ENCODE data around the gene NEDD4L. TPM values are rescaled to one million over a fixed set of nuclear protein-coding genes. Genes with fewer than 3 reads are reported as not detected.

Gene NEDD4L
- total RNA-seq, 1 donor from 2014 or later, result 93.9 TPM

DNA sequence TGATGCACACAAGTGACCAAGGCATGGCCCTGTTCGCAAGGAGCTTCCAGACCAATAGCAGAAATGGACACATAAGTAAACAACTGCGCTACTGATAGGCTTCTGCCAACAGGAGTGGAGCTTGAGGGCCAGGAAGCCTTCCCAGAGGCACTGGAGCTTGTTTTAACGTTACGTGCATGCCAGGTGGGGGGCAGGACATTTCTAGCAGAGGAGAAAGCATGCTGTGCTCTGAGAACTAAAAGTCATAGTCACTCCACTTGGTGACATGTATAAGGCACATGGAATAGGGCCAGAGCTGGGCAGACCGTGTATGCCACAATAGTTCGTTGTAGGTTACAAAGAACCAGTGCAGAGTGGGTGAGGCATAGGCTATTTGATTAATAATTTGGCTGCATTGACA, 184.2 kb downstream of the NEDD4L start:
- Mint-ChIP-seq H3K4me1 (ENCODE audit: low read depth, unreplicated experiment) (peaks cover 74% of the 10 kb centered on the region), H3K27ac (ENCODE audit: unreplicated experiment) (no peak overlapping the region), H3K36me3 (ENCODE audit: low read depth, unreplicated experiment) (peaks cover 6% of the 10 kb centered on the region), H3K27me3 (ENCODE audit: low read depth, unreplicated experiment) (no peaks in the 10 kb centered on the region), H3K4me3 (ENCODE audit: unreplicated experiment) (no peak overlapping the region), H3K9me3 (ENCODE audit: unreplicated experiment) (no peaks in the 10 kb centered on the region)
- Histone ChIP-seq H2AFZ (ENCODE audit: low read depth, low read length) (no peak overlapping the region), H3K4me2 (ENCODE audit: low read length) (no peak overlapping the region), H3K9ac (ENCODE audit: low read length) (no peak overlapping the region), H3K4me1 (ENCODE audit: insufficient read depth, low read length) (peaks cover 27% of the 10 kb centered on the region), H4K20me1 (ENCODE audit: insufficient read depth, low read length) (peaks cover 85% of the 10 kb centered on the region), H3K9me3 (ENCODE audit: insufficient read depth, low read depth, low read length) (no peaks in the 10 kb centered on the region), H3K4me3 (ENCODE audit: insufficient read depth, low read depth, low read length) (no peak overlapping the region), H3K79me2 (ENCODE audit: insufficient read depth, low read length) (peaks cover 97% of the 10 kb centered on the region), H3K27me3 (ENCODE audit: insufficient read depth, low read length) (no peaks in the 10 kb centered on the region), H3K36me3 (ENCODE audit: insufficient read depth, low read length) (peaks cover 3% of the 10 kb centered on the region), H3K27ac (ENCODE audit: low read depth, low read length) (no peak overlapping the region)
- DNase-seq (ENCODE audit: low read depth) (no peak), FAIRE-seq (no peak)
- TF ChIP-seq EZH2 (IDR thresholded peaks at IDR 0.05; ENCODE audit: insufficient read depth, low read length), result no peak
- TF ChIP-seq CTCF (IDR thresholded peaks at IDR 0.05; ENCODE audit: insufficient read depth, low read depth, low read length), result no peak

DNA sequence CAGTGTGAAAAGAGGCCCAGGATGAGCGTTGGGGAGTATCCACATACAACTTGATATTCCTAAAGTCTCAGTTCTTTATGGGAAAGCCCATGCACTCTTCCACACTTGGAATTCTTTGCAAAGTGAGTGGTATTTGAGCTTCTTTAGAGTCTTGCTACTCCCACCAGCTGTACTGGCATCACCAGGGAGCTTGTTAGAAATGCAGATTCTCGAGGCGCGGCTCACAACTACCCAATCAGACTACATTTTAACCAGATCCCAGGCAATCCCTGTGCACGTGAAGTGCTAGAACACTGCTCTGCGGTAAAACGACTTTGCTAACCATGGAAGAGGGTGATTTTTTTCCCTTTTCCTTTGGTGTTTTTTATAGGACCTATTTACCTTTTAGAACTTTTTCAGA, 184.7 kb downstream of the NEDD4L start:
- H3K9ac ChIP-seq (ENCODE audit: low read length), result no peak overlapping the region
- FAIRE-seq (no peak), DNase-seq (ENCODE audit: low read depth) (no peak)
- H3K4me1 ChIP-seq (ENCODE audit: insufficient read depth, low read length), result peaks cover 22% of the 10 kb centered on the region
- no peaks in the 10 kb centered on the region for H3K27me3 Mint-ChIP-seq (ENCODE audit: low read depth, unreplicated experiment)
- no peak overlapping the region for H2AFZ ChIP-seq (ENCODE audit: low read depth, low read length)
- no peak overlapping the region for H3K4me3 Mint-ChIP-seq (ENCODE audit: unreplicated experiment)
- H3K36me3 Mint-ChIP-seq (ENCODE audit: low read depth, unreplicated experiment), result peaks cover 8% of the 10 kb centered on the region
- no peak overlapping the region for H3K4me2 ChIP-seq (ENCODE audit: low read length)
- peaks cover 97% of the 10 kb centered on the region for H3K79me2 ChIP-seq (ENCODE audit: insufficient read depth, low read length)
- no peak overlapping the region for H3K27ac ChIP-seq (ENCODE audit: low read depth, low read length)
- H3K27ac Mint-ChIP-seq (ENCODE audit: unreplicated experiment), result no peak overlapping the region
- H4K20me1 ChIP-seq (ENCODE audit: insufficient read depth, low read length), result peaks cover 86% of the 10 kb centered on the region
- no peaks in the 10 kb centered on the region for H3K9me3 ChIP-seq (ENCODE audit: insufficient read depth, low read depth, low read length)
- TF ChIP-seq CTCF (IDR thresholded peaks at IDR 0.05; ENCODE audit: insufficient read depth, low read depth, low read length) (no peak), EZH2 (IDR thresholded peaks at IDR 0.05; ENCODE audit: insufficient read depth, low read length) (no peak)
- no peak overlapping the region for H3K4me3 ChIP-seq (ENCODE audit: insufficient read depth, low read depth, low read length)
- H3K27me3 ChIP-seq (ENCODE audit: insufficient read depth, low read length), result no peaks in the 10 kb centered on the region
- peaks cover 68% of the 10 kb centered on the region for H3K4me1 Mint-ChIP-seq (ENCODE audit: low read depth, unreplicated experiment)
- no peaks in the 10 kb centered on the region for H3K9me3 Mint-ChIP-seq (ENCODE audit: unreplicated experiment)
- H3K36me3 ChIP-seq (ENCODE audit: insufficient read depth, low read length), result peaks cover 3% of the 10 kb centered on the region

GRCh38 chr18:58229162-58229561, 185.1 kb downstream of the NEDD4L start:
- H2AFZ ChIP-seq (ENCODE audit: low read depth, low read length), result no peak overlapping the region
- H3K79me2 ChIP-seq (ENCODE audit: insufficient read depth, low read length), result peaks cover 94% of the 10 kb centered on the region
- H3K27me3 Mint-ChIP-seq (ENCODE audit: low read depth, unreplicated experiment), result no peaks in the 10 kb centered on the region
- no peaks in the 10 kb centered on the region for H3K9me3 Mint-ChIP-seq (ENCODE audit: unreplicated experiment)
- no peak for TF ChIP-seq CTCF (IDR thresholded peaks at IDR 0.05; ENCODE audit: insufficient read depth, low read depth, low read length)
- TF ChIP-seq EZH2 (IDR thresholded peaks at IDR 0.05; ENCODE audit: insufficient read depth, low read length), result no peak
- H3K4me1 Mint-ChIP-seq (ENCODE audit: low read depth, unreplicated experiment), result peaks cover 65% of the 10 kb centered on the region
- peaks cover 86% of the 10 kb centered on the region for H4K20me1 ChIP-seq (ENCODE audit: insufficient read depth, low read length)
- peaks cover 9% of the 10 kb centered on the region for H3K36me3 Mint-ChIP-seq (ENCODE audit: low read depth, unreplicated experiment)
- no peak overlapping the region for H3K27ac Mint-ChIP-seq (ENCODE audit: unreplicated experiment)
- no peak for FAIRE-seq
- H3K4me3 Mint-ChIP-seq (ENCODE audit: unreplicated experiment), result no peak overlapping the region
- H3K4me3 ChIP-seq (ENCODE audit: insufficient read depth, low read depth, low read length), result no peak overlapping the region
- peaks cover 3% of the 10 kb centered on the region for H3K36me3 ChIP-seq (ENCODE audit: insufficient read depth, low read length)
- peaks cover 18% of the 10 kb centered on the region for H3K4me1 ChIP-seq (ENCODE audit: insufficient read depth, low read length)
- no peaks in the 10 kb centered on the region for H3K27me3 ChIP-seq (ENCODE audit: insufficient read depth, low read length)
- no peak overlapping the region for H3K4me2 ChIP-seq (ENCODE audit: low read length)
- no peak overlapping the region for H3K9ac ChIP-seq (ENCODE audit: low read length)
- no peaks in the 10 kb centered on the region for H3K9me3 ChIP-seq (ENCODE audit: insufficient read depth, low read depth, low read length)
- DNase-seq (ENCODE audit: low read depth), result no peak
- no peak overlapping the region for H3K27ac ChIP-seq (ENCODE audit: low read depth, low read length)
